ENCODE results near the gene GPR35. TPM values are rescaled to one million over a fixed set of nuclear protein-coding genes. Genes with fewer than 3 reads are reported as not detected.
A peak's percentile ranks its signal among the peaks of the same experiment; 100 is the strongest.

Gene GPR35
- total RNA-seq, 4 donors from 2014 or later, result 0.72 to 1.8 (median 0.87) TPM

- H3K27ac ChIP-seq, result no peak overlapping the region
- no peak for TF ChIP-seq POLR2A (IDR thresholded peaks at IDR 0.05)
- no peak for TF ChIP-seq CTCF (IDR thresholded peaks at IDR 0.05 in 4 of 5, conservative IDR thresholded peaks at IDR 0.05 in 1 of 5)
- ATAC-seq (no peak), DNase-seq (peak in 1 of 2 donors; percentile 7)
- intact Hi-C loops (cut with DNase I; ENCODE audit: low total_unique reads) (no loop called here), in situ Hi-C loops (cut with MboI; ENCODE audit: low sequenced_read_pairs in 4 of 4) (no loop called here)
- H3K27me3 ChIP-seq, result no peaks in the 10 kb centered on the region
- no peaks in the 10 kb centered on the region for H3K9me3 ChIP-seq
- H3K4me1 ChIP-seq, result peaks cover 10 to 13% of the 10 kb centered on the region in 2 donors
- H3K4me3 ChIP-seq, result no peak overlapping the region
- peaks cover 0 to 18% of the 10 kb centered on the region in 2 donors for H3K36me3 ChIP-seq
Measured at GRCh38 chr2:240599141-240599583, 26.1 kb upstream of the GPR35 start.

- Histone ChIP-seq H3K4me1 (peaks cover 8 to 19% of the 10 kb centered on the region in 2 donors), H3K36me3 (peaks cover 0 to 18% of the 10 kb centered on the region in 2 donors), H3K27me3 (no peaks in the 10 kb centered on the region), H3K9me3 (no peaks in the 10 kb centered on the region), H3K4me3 (no peak overlapping the region), H3K27ac (no peak overlapping the region)
- no peak for TF ChIP-seq CTCF (IDR thresholded peaks at IDR 0.05 in 4 of 5, conservative IDR thresholded peaks at IDR 0.05 in 1 of 5)
- TF ChIP-seq POLR2A (IDR thresholded peaks at IDR 0.05), result no peak
- peak in 1 of 2 donors; percentile 2 for DNase-seq
- in situ Hi-C loops (cut with MboI; ENCODE audit: low sequenced_read_pairs in 4 of 4), result no loop called here
- no peak for ATAC-seq
- intact Hi-C loops (cut with DNase I; ENCODE audit: low total_unique reads), result no loop called here
Measured at GRCh38 chr2:240600451-240600961, 24.8 kb upstream of the GPR35 start.

GRCh38 chr2:240601061-240601830, 24.0 kb upstream of the GPR35 start:
- H3K27ac ChIP-seq, result no peak overlapping the region
- H3K9me3 ChIP-seq, result no peaks in the 10 kb centered on the region
- ATAC-seq, result no peak
- DNase-seq, result peak in 1 of 2 donors; percentile 6
- no peak overlapping the region for H3K4me3 ChIP-seq
- in situ Hi-C loops (cut with MboI; ENCODE audit: low sequenced_read_pairs in 4 of 4), result no loop called here
- TF ChIP-seq CTCF (IDR thresholded peaks at IDR 0.05 in 4 of 5, conservative IDR thresholded peaks at IDR 0.05 in 1 of 5) (no peak), POLR2A (IDR thresholded peaks at IDR 0.05) (no peak)
- peaks cover under 1 to 12% of the 10 kb centered on the region in 2 donors for H3K4me1 ChIP-seq
- intact Hi-C loops (cut with DNase I; ENCODE audit: low total_unique reads), result no loop called here
- H3K36me3 ChIP-seq, result peaks cover 0 to 18% of the 10 kb centered on the region in 2 donors
- H3K27me3 ChIP-seq, result no peaks in the 10 kb centered on the region

GRCh38 chr2:240601831-240602160, 23.5 kb upstream of the GPR35 start:
- TF ChIP-seq CTCF (IDR thresholded peaks at IDR 0.05 in 4 of 5, conservative IDR thresholded peaks at IDR 0.05 in 1 of 5) (no peak), POLR2A (IDR thresholded peaks at IDR 0.05) (no peak)
- ATAC-seq (no peak), DNase-seq (peak in 1 of 2 donors; percentile 2)
- intact Hi-C loops (cut with DNase I; ENCODE audit: low total_unique reads), result no loop called here
- H3K9me3 ChIP-seq, result no peaks in the 10 kb centered on the region
- no peak overlapping the region for H3K4me3 ChIP-seq
- in situ Hi-C loops (cut with MboI; ENCODE audit: low sequenced_read_pairs in 4 of 4), result no loop called here
- peaks cover 0 to 7% of the 10 kb centered on the region in 2 donors for H3K4me1 ChIP-seq
- peaks cover 0 to 18% of the 10 kb centered on the region in 2 donors for H3K36me3 ChIP-seq
- no peak overlapping the region for H3K27ac ChIP-seq
- no peaks in the 10 kb centered on the region for H3K27me3 ChIP-seq

Data from gastrocnemius medialis (tissue), 4 donors.